BJ (cell line): ENCODE measurements around the gene BAX. TPM values are rescaled to one million over a fixed set of nuclear protein-coding genes. Genes with fewer than 3 reads are reported as not detected.

Source experiments
- CTCF ChIA-PET: fragments of 350-600 bp; formaldehyde crosslinking; extraction: SDS; loops from one replicate; lab custom pipeline; 2021; ENCODE audit warnings: antibody characterized with exemption, inconsistent platforms; lab: Yijun Ruan, JAX
- POLR2A ChIA-PET: fragments of 300-600 bp; sonication (Branson Sonifier 250); formaldehyde crosslinking; extraction: SDS; loops from one replicate; lab custom pipeline; 2021; ENCODE audit warnings: antibody characterized with exemption; lab: Charles Lee
- DNase-seq: peaks from one replicate; pipeline ENCODE4 v3.0.0-alpha.2; 2011; ENCODE audit warnings: low read depth
- H3K27me3 ChIP-seq: 2 replicates; pipeline ENCODE4 v1.6.0; 2011; ENCODE audit warnings: low read length; ENCODE audit not compliant: control insufficient read depth, insufficient read depth
- H3K36me3 ChIP-seq: 2 replicates; pipeline ENCODE4 v1.5.1; 2011; ENCODE audit warnings: low read length; ENCODE audit not compliant: control insufficient read depth, insufficient read depth
- H3K4me3 ChIP-seq: 2 replicates; pipeline ENCODE4 v1.5.1; 2011; ENCODE audit warnings: low read depth, mild to moderate bottlenecking, control low read depth, low read length
- polyA plus RNA-seq: library from polyadenylated mRNA; depleted of rRNA; stranded (reverse); fragments of >200 nt; gene quantifications from 2 replicates; pipeline ENCODE4 v1.2.3, GENCODE V29; 2011
- TF ChIP-seq, protein P1 (sequence below): IDR thresholded peaks from 2 replicates; pipeline ENCODE4 v1.5.1; 2011; ENCODE audit warnings: low read depth, mild to moderate bottlenecking, control low read depth, inconsistent platforms, low read length, moderate library complexity; ENCODE audit not compliant: insufficient read depth

BAX gene
- polyA plus RNA-seq, 1 experiment = 159 TPM

DNA sequence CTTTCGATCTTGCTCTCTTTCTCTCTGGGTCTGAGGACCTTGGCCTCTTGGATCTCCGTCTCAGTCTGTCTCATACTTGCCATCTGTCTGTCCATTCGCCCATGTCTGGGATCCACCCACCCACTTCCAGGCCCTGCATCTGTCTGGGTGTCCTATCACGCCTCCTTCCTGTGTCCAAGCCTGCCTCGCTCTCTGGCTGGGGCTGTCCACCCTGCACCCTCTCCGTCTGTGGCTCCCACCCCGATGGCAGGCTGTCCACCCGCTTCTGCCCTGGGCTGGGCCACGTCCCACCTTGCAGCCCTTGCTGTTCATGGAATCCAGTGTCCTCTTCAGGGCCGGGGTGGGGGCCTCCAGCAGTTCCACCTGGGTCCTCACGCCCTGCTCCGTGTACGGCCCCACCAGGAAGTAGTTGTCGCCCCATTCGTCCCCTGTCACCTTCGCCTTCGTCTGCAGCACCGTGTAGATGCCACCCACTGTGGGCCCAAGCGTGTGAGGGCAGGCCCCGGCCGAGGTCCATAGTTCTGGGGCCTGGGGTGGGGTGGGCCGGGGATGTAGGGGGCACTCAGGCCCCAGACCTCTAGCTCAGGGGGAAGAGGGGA, 36.4 kb downstream of the BAX start:
- H3K27me3 ChIP-seq = no peaks in the 10 kb centered on the region
- CTCF ChIA-PET = interaction anchor here (1.2 to 2.7 kb wide), 4 partner anchors 10 to 203 kb away, joined by 3 to 44 read pairs (median 6); no protein-coding TSS in a partner anchor
- POLR2A ChIA-PET = interaction anchor here (0.6 kb wide), 1 partner anchor 539 kb away, joined by 10 read pairs; no protein-coding TSS in a partner anchor
- H3K36me3 ChIP-seq = peaks cover 25% of the 10 kb centered on the region
- TF ChIP-seq, protein P1, sequence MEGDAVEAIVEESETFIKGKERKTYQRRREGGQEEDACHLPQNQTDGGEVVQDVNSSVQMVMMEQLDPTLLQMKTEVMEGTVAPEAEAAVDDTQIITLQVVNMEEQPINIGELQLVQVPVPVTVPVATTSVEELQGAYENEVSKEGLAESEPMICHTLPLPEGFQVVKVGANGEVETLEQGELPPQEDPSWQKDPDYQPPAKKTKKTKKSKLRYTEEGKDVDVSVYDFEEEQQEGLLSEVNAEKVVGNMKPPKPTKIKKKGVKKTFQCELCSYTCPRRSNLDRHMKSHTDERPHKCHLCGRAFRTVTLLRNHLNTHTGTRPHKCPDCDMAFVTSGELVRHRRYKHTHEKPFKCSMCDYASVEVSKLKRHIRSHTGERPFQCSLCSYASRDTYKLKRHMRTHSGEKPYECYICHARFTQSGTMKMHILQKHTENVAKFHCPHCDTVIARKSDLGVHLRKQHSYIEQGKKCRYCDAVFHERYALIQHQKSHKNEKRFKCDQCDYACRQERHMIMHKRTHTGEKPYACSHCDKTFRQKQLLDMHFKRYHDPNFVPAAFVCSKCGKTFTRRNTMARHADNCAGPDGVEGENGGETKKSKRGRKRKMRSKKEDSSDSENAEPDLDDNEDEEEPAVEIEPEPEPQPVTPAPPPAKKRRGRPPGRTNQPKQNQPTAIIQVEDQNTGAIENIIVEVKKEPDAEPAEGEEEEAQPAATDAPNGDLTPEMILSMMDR = no peak
- DNase-seq = no peak
- H3K4me3 ChIP-seq = peak overlapping the region; percentile 94

DNA sequence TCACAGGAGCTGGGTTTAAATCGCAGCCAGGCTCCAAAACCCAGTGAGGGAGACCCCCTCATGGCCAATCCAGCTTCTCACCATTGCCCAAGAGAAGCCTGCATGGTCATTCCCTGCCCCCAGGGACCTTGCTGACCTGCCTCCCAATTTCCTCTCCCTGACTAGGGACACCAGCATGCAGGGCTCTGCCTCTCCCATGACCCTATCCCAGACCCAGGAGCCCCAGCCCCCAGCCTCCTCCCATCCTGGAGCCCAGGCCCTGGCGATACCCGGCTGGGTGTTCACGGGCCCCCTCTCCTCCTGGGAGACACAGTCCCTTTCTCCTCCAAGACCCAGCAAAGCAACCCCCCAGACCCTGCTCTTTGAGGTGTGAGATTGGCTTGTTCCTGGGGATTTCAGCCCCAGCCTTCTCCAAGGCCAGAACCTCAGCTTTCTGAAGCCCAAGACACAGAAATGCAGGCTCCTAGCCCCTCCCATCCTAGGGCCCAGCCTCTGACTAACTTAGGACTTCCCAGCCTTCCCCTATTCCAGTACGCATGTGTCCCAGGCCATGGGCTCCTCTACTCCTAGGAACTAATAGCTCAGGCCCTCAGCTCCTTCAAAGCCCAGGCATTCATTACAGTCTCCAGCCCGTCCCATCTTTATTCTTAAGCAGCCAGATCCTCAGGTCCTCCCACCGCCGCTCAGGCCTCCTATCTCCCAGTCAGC, 37.4 kb downstream of the BAX start:
- TF ChIP-seq, protein P1 = no peak

DNA sequence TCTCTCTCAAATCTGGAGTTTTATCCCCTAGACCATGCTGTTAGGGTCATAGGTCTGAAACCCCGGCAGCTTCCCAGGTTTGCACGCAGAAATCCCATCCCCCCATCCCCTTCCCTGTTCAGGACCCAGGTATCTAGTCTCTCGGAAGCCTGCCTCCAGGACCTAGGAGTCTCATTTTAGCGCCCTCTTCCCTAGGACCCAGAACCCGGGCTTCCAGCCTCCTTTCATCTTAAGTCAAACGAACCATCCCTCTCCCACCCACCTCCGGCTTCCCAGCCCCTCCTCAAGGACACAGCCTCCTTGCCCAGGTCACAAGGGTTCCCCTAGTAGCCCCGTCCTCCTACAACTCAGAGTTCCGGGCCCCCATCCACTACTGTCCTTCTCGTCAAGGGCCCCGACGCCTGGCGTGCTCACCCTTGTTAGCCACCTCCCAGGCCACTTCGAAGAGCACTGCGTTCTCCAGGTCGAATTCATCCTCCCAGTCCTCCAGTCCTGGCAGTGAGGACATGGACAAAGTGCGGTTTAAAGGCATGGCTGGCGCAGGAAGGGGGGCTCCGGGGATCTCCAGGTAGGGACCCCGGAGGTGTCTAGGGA, 38.0 kb downstream of the BAX start:
- POLR2A ChIA-PET = interaction anchor here (0.5 to 1.8 kb wide), 4 partner anchors 14 to 64 kb away, joined by 3 to 6 read pairs (median 4); partner anchors contain the start of gene CGB7
- peaks cover 20% of the 10 kb centered on the region for H3K36me3 ChIP-seq
- H3K4me3 ChIP-seq = peak overlapping the region; percentile 94
- no peak for DNase-seq
- TF ChIP-seq, protein P1 = no peak
- H3K27me3 ChIP-seq = no peaks in the 10 kb centered on the region
- CTCF ChIA-PET = interaction anchor here (0.8 to 2.7 kb wide), 19 partner anchors 11 to 205 kb away, joined by 3 to 44 read pairs (median 4); partner anchors contain the start of gene HSD17B14

More for the DNA sequence above, 37.4 kb downstream of the BAX start:
- ChIA-PET POLR2A (interaction anchor here (0.5 to 0.6 kb wide), 5 partner anchors 13 to 176 kb away, joined by 4 to 10 read pairs (median 9); no protein-coding TSS in a partner anchor), CTCF (interaction anchor here (0.6 to 2.7 kb wide), 11 partner anchors 11 to 204 kb away, joined by 3 to 44 read pairs (median 4); no protein-coding TSS in a partner anchor)
- H3K4me3 ChIP-seq = peak overlapping the region; percentile 94
- H3K27me3 ChIP-seq = no peaks in the 10 kb centered on the region
- no peak for DNase-seq
- peaks cover 23% of the 10 kb centered on the region for H3K36me3 ChIP-seq

DNA sequence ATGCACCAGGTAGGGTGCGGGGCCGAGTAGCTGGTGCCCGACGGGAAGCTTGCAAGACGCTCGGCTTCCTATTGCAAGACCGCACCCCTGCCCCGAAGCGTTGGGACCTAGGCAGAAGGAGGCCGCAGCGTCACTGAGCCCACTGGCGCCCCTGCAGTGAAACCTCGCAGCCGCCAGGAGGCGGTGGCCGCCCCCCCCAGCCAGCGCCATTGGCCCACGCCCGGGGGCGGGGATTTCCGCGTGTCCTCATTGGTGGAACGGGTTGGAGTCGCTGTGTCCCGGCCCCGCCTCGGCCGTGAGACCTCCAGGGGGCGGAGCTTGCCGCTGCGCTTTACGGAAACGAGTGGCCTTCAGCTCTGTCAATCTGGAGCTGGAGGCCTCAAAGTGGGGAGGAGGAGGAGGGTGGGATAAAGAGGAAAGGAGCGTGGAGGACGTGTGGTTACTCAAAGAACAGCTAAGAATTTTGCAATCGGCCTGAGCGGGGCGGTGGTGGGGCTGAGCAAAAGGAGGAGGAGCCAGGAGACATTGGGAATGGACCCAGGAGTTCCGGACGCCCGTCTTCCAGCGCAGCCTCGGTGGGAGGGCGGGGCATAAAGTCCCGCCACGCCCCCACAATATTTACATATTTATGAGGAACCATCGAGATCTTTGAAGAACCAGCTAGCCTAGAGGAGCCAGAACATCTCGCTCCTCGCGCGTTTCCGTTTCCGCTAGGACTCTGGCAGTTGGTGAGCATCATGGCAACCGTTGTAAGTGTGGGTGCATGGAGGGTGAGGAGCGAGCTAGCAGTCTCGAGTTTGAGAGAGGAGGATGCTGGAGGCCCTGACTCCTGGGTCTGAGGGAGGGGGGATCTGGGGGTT, 38.7 kb downstream of the BAX start, which contains the start of the genes GYS1 and RUVBL2:
GYS1 (minus strand) TSS at position 135 of the 860 bp plus-strand sequence. CDS start 197 bp downstream, outside the sequence.
RUVBL2 (plus strand) TSS at position 713 of the 860 bp plus-strand sequence; CDS start at position 738, 25 bp downstream.
- CTCF ChIA-PET = interaction anchor here (0.6 to 2.7 kb wide), 27 partner anchors 8 to 268 kb away, joined by 3 to 44 read pairs (median 4); partner anchors contain the start of gene HSD17B14
- POLR2A ChIA-PET = interaction anchor here (0.6 to 1.8 kb wide), 6 partner anchors 26 to 1232 kb away, joined by 3 to 6 read pairs (median 3); partner anchors contain the start of genes CGB7 and NUCB1
- TF ChIP-seq, protein P1 = peak; percentile 99
- Histone ChIP-seq H3K36me3 (peaks cover 16% of the 10 kb centered on the region), H3K4me3 (peak within 1 kb of the TSS; percentile 94), H3K27me3 (no peaks in the 10 kb centered on the region)
- peak; percentile 98 for DNase-seq
